CD4-positive, alpha-beta T cell treated with Interleukin-10 for 1 hour (primary cell): Measurements from ENCODE around the gene CDK19.
"Not testable (repeated sequence)": the region's sequence is repeated elsewhere in the genome, so short reads cannot be mapped to it uniquely, and the experiment has no call there.

Source experiments
- DNase-seq: peaks from one replicate; pipeline ENCODE4 v3.0.0-alpha.2; 2020

Gene CDK19

DNA sequence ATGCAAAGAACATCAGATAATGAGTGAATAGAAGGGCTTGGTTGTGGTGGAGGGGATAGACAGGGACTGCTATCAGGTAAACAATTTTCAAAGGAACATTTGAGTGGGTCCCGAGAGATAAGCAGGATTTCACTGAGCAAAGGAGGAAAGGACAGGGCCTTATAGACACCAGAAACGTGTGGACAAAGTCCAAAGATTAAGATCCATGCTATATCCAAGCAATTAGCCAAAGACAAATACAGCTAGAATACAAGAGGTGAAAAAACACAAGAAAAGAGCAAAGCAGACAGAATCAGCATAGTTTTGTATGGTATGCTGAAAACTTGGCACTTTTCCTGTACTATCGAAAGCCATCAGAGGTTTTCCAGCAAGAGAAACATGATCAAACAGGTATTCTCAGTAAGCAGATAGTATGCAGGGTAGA, 59.8 kb downstream of the CDK19 start:
- DNase-seq = no peak

DNA sequence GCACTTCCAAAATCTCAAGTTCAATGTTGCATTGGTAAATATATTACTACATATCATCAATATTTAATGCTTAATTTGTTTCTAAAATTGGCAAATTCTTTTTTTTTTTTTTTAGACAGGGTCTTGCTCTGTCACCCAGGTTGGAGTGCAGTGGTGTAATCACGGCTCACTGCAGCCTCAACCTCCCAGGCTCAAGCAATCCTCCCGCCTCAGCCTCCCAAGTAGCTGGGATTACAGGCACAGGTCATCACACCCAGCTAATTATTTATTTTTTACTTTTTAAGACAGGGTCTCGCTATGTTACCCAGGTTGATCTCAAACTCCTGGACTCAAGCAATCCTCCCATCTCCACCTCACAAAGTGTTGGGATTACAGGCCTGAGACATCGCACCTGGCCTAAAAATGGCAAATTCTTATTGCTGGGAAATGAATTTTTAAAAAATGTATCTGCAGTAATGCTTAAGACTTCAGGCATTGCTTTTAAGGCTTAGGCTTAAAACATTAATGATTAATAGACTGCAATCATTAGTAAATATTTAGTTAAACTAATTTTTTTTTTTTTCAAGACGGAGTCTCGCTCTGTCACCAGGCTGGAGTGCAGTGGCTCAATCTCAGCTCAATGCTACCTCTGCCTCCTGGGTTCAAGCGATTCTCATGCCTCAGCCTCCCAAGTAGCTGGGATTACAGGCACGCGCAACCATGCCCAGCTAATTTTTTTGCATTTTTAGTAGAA, 61.2 kb downstream of the CDK19 start:
- not testable (repeated sequence) for DNase-seq

DNA sequence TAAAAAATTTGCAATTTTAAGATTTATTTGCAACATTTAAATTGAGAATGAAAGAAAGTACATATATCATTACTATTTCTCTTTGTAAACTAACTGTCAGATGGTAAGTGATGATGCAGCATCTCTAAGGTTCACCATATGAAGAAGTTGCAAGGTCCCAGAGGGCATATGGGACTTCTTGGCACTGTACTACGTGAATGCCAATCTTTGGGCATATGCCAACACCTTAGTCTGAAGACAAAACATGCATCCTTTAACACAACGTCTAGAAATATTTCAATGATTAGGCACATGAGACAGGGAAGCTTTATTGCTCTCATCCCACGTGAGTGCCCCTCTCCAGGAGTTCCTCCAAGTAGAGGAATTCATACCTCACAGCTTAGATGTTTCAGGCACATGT, 66.8 kb downstream of the CDK19 start:
- no peak for DNase-seq

DNA sequence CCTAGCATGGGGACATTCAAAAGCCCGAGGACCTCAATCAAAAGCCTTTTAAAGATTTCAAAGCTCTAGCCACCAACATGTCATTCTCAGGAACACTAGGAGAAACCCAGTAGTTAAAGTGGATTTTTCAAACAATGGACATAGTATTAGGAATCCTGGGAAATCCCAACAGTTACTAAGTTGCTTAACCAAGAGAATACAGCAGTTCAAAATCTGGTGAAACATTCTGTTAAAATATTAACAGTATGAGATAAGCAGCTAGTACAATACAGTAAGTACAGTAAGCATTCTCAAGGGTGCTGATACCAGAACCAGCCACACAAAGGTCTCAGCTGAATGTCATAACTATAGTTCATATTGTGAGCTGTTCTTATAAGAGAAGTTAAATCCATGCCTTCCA, 68.6 kb downstream of the CDK19 start:
- DNase-seq = no peak

DNA sequence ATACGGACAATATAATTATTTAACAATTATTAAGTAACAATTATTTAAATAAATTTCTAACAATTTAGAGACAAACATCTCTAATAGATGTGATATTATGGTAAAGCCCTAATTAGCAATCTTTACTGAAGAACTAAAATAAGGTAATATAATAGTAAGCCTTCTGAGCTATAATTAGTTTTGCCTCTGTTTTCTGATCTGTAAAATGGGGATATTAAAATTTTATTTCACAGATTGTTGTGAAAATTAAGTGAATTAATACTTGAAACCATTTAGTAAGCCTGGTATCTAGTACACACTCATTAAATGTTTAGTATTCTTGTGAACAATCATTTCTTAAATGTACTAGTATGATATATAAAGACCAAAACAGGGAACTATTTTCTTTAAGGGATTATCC, 70.3 kb downstream of the CDK19 start:
- no peak for DNase-seq

DNA sequence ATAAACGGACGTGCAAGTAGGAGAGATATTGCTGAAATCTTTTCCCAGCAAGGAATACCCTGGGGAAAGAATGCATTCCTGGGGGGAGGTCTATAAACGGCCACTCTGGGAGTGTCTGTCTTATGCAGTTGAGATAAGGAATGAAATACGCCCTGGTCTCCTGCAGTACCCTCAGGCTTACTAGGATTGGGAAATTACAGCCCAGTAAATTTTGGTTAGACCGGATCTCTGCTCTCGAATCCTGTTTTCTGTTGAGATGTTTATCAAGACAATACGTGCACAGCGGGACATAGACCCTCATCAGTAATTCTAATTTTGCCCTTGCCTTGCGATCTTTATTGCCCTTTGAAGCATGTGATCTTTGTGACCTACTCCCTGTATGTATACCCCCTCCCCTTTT, 72.7 kb downstream of the CDK19 start:
- DNase-seq = not testable (repeated sequence)

DNA sequence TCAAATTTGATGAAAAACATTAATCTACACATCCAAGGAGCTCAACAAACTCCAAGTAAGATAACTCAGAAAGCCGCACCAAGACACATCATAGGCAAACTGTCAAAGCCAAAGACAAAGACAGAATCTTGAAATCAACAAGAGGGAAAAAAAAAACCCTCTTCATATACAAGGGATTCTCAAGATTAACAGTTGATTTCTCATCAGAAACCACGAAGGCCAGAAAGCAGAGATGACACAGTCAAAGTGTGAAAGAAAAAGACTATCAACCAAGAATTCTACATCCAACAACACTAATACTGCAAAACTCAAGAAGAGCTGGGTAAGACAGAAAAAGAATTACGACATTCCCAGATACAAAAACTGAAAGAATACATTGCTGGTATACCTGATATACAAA, 73.8 kb downstream of the CDK19 start:
- no peak for DNase-seq

DNA sequence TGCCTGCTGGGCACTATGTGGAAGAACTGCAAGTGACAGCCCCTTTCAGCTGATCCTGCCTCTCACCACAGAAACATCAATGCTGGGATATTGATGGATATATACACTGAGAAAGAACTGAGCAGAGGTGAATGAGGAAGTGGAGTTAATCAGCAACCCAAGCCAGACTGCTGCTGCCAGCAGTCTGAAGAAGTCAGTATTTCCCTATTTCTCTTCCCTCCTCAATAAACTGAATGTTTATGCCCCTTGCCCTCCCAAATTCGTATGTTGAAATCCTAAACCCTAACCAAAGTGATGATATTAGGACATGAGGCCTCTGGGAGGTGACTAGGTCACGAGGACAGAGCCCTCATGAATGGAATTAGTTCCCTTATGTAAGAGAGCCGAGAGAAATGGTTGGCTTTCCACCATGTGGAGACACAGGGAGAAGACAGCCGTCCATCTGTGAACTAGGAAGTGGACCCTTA, 76.3 kb downstream of the CDK19 start:
- peak; percentile 12 for DNase-seq

DNA sequence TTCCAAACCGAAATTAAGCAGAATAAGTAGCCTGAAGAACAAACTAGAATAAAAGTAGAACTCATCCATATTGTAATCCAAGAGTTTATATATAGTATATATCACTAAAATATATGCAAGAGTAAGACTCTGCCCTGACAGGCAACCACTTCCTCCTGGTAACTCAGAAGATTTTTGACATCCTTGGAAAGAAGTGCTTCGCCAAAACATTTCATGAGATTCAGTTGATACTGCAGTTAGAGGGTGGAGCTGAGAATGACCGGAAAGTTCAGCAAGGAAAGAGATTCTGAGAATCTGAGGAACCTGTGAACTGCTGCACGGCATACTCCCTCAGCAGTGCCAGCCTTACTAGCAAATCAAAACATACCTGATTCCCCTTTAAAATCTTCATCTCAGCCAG, 79.6 kb downstream of the CDK19 start:
- no peak for DNase-seq

DNA sequence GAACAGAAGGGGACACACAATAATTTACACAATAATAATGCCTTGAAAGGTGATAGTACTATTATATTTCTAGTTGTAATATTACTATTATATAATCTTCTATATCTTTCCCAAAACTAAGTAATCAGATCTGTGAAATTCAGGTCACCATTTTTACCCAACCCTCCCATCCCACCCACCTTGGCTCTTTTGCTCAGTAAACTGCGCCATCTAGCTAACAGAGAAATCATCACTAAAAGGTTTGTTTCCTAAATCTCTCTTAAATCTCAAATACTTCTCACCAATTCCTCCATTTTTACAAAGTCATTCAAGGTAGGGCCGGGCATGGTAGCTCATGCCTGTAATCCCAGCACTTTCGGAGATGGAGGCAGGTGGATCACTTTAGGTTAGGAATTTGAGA, 83.4 kb downstream of the CDK19 start:
- DNase-seq = no peak

DNA sequence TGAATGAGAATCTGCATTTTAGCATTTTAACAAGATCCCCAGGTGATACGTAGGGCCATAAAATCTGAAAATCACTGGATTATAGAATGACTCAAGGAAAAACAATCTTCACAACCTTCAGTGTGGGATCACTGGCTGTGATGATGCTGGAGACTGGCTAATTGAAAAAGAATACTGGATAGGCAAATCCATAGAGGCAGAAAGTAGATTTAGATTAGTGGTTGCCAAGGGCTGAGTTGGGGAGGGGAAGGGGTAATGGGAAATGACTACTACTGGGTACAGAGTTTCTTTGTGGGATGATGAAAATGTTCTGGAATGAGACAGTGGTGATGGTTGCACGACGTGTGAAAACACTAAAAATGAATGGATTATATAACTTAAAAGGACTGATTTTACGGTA, 84.1 kb downstream of the CDK19 start:
- no peak for DNase-seq

DNA sequence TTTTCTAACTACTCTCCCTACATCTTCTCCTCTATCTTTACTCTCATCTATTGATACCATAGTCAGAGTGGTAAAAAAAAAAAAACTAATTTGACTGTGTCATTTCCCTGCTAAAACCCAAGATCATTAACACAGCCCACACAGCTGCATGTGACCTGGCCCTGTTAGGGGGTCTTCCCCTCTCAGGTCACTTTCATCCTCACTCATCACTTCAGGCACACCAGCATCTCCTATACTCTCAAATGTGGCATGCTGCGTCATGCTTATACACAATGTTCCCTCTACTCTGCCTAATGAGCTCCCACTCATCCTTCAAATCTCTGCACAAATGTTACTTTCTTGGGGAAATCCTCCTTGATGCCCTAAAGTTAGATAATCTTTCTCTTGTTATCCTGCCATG, 86.8 kb downstream of the CDK19 start:
- DNase-seq = no peak

DNA sequence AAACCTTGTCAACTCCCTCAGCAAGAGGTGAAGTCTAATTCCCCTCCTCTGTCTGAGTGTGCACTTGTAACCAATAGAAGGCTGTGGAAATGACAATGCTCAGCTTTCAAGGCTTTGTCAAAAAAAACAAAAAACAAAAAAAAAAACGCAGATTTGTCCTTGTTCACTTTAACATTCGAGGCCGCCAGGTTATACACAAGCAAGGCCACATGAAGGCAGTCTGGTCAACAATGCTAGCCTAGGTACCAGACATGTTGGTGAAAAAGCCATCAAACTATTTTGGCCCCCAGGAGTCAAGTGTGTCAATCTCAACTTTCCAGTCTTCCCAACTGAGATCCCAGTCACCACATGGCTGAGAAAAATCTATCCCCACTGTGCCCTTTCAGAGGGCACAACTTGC, 92.3 kb downstream of the CDK19 start:
- DNase-seq = no peak

DNA sequence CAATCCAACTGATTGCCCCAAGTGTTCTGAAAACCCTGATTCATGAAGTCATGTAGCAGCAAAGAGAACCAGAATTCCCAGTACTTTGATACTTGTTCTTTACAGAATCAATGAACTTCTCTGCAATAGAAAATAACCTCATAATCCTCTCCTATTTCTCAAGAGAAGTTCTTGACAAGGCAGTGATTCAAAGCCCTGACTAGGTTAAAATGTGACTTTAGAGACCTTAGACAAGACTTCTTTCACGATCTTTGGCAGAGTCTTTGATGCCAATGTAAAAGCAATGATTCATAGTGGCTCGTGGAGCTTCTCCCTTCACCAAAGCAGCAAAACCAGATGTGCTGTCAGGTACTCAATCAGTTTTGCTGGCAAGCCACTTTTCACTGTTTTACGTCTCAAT, 95.2 kb downstream of the CDK19 start:
- DNase-seq = no peak

DNA sequence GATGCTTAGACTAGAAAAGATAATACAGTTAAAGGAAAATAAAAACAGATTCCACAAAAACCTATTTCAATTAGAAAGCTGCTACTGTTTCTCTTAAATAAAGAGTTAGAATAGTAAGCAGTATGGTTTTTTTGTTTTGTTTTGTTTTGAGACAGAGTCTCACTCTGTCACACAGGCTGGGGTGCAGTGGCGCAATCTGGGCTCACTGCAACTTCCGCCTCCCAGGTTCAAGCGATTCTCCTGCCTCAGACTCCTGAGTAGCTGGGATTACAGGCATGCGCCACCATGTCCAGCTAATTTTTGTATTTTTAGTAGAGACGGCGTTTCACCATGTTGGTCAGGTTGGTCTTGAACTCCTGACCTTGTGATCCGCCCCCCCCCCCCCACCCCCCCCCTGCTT, 95.7 kb downstream of the CDK19 start:
- DNase-seq = not testable (repeated sequence)

DNA sequence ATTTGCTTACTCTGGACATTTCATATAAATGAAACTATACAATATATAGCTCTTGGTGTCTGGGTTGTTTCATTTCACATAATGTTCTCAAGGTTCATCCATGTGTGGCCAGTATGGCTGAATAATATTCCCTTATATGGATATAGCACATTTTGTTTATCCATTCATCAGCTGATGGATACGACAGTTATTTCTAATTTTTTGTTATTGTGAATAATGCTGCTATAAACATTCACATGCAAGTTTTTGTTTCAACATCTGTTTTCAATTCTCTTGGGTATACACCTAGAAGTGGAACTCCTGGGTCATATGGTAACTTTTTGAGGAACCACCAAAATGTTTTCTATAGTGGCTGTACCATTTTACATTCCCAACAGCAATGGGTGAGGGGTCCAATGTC, 101.1 kb downstream of the CDK19 start:
- no peak for DNase-seq

DNA sequence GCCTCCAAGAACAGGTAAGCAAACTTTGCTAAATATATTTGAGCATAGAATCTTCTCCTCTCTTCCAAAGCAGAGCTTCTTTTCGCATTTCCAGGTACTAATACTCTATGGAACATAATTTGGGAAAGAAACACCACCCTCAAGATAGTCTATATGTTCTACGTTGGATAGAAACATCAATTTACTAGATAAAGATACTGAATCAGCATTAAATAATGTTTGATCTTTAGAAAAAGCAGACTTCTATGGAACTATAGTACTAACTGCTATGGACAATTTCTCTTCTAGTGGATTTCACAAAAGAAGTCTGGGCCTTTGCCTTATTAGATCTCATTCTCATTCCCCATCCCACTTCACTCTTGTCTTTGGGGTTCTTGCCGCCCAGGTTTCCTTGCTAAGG, 103.0 kb downstream of the CDK19 start:
- DNase-seq = no peak

DNA sequence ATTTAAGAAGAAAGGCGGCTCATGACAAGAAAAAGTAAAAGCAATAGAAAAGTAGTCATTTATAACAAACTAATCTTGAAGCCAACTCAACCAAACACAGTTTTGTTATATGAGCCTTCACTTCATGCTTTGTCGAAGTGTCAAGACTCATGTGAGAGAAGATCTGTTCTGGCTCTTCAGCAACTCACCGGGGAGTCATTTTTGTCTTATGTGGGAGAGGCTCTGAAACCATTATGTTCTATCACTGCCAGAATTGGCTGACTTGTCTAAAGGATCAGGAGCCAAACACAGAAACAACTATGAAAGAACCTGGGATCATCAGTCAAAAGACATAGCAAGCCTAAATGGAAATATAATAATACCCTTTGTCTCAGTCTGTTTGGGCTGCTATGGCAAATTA, 105.2 kb downstream of the CDK19 start:
- no peak for DNase-seq

DNA sequence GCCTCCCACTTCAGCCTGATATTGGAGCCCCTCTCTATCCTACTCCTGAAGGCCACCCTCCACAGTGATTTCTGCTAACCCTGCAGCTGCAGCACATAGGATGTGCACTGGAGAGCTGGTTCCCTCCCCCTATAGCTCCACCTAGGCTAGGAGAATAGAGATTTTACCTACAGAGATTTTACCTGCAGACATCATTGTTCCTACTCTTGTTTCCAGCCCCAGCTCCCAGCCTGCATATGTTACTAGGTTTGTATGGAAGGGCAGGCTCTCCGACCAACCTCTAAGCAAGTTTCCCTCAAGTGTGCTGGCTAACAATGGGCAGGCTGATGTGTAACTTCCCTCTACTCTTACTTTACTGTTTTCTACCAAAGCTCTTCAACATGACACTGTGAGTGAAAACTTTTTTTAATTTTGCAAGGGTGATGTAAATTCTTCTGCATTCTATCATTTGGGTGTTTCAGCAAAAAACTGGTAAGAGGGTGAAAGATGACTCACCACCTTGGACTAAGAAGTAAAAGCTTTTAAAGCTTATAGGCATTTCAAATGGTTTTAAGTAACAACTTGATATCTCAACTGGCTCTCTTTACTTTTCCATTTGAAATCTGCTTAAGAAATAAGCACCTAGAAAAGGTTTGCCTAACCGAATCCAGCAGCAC, 106.8 kb downstream of the CDK19 start:
- DNase-seq = no peak

DNA sequence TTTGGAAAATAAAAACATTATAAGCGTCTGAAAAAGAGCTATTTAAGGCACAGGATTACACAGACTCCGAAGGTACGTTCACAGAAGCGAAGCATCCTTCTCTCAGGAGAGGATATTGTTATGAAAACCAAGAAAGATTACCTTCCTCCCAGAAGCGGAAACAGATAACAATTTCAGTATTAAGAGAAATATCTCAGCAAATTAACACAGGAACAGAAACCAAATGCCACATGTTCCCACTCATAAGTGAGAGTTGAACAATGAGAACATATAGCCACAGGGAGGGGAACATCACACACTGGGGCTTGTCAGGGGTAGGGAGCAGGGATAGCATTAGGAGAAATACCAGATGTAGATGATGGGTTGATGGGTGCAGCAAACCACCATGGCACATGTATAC, 109.7 kb downstream of the CDK19 start:
- no peak for DNase-seq

DNA sequence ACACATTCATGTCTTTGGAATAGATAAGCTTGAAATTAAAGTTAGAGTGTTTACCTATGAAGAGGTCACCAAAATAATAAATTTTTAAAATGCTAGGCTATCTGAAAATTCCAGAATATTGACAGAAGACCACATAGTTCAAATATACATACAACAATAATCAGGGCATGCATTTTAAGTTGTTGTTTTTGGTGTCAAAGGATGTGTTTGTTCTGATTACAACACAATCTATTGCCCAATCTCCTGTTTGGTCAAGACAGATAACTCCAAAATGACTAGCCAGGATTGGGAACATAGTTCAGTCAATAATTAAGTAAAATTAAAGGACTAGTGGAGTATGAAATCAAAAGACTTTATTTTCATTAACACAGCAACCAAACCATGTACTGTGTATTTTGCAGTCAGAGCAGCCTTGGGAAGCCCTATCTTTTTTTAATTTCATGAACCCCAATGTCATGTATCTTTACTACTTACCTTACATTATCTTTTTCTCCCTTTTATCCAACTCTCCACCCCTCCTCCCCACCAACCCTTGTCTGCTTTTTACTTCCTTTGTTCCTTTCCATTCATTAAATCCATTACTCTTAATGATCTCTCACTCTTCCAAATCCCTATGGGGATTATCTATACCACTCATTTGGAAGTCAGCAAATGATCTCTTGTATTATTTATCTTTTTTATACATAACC, 111.2 kb downstream of the CDK19 start:
- DNase-seq = no peak

DNA sequence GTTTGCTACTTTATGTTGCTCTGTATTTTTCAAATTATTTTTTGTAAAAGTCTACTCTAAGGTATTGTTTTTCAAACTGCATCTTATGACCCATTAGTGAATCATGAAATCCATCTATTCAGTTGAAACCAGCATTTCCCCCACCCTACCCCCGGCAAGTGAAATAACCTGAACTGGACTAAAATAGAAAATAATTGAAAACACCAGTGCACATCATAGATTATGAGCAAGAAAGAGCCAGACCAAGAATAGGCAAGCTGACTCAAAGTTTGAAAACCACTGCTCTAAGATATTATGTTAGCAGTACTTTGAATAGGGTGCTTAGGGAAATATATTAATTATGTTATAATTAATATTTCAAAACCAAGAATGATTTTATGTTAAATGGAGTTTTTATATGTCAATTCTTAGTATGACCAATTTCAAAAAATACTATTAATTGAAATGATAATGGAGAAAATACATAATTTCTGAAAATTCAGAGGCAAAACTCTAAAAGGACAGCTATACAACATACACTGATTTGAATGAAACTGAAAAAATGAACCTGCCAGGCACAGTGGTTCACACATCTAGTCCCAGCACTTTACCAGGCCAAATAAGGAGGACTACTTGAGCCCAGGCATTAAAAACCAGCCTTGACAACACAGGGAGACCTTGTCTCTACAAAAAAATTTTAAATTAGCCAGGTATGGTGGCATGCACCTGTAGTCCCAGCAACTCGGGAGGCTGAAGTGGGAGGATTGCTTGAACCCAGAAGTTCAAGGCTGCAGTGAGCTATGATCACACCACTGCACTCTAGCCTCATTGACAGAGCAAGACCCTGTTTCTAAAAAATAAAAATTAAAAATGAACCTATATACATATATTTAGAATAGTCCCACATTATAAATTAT, 112.0 kb downstream of the CDK19 start:
- DNase-seq = no peak

DNA sequence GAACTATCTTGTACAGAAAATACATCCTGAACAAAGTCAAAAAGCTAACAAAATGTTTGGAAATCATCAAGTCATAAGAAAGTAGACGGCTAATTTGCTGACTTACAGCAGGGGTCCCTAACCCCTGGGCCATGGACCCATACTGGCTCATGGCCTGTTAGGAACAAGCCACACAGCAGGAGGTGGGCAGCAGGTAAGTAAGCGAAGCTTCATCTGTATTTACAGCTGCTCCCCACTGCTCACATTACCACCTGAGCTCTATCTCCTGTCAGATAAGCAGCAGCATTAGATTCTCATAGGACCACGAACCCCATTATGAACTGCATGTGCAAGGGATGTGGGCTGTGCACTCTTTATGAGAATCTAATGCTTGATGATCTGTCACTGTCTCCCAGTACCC, 115.5 kb downstream of the CDK19 start:
- no peak for DNase-seq
